Fibroblast of lung (primary cell): ENCODE data around the gene NEUROG2. TPM values are rescaled to one million over a fixed set of nuclear protein-coding genes. Genes with fewer than 3 reads are reported as not detected.

Source experiments
- DNase-seq, 2 donors: peaks; one replicate each; pipeline versions ENCODE4 v3.0.0 to v3.0.0-alpha.2; 2010; ENCODE audit warnings: low read depth in 2 of 2
- H2AFZ ChIP-seq: 2 replicates; pipeline ENCODE4 v1.5.1; 2012; ENCODE audit warnings: low read length, control low read depth, inconsistent platforms
- H3K27ac ChIP-seq: 2 replicates; pipeline ENCODE4 v1.5.1; 2011; ENCODE audit warnings: low read length, control low read depth; ENCODE audit not compliant: insufficient read depth
- H3K27me3 ChIP-seq: 2 replicates; pipeline ENCODE4 v1.5.1; 2011; ENCODE audit warnings: mild to moderate bottlenecking, low read length; ENCODE audit not compliant: control insufficient read depth, insufficient read depth
- H3K36me3 ChIP-seq: 2 replicates; pipeline ENCODE4 v1.5.1; 2011; ENCODE audit warnings: low read length; ENCODE audit not compliant: control insufficient read depth, insufficient read depth
- H3K4me1 ChIP-seq: 2 replicates; pipeline ENCODE4 v1.5.1; 2011; ENCODE audit warnings: low read length; ENCODE audit not compliant: control insufficient read depth, insufficient read depth; ENCODE audit errors: extremely low read depth
- H3K4me2 ChIP-seq: 2 replicates; pipeline ENCODE4 v1.5.1; 2011; ENCODE audit warnings: low read length, control low read depth; ENCODE audit not compliant: insufficient read depth; ENCODE audit errors: extremely low read depth
- H3K4me3 ChIP-seq, 4 experiments: fragments of 200-600 bp in 1 of 4; sonication (generic) in 1 of 4; replicated peaks in 1 of 4; 2 replicates each; pipeline ENCODE4 v1.5.1; 2011 to 2016; ENCODE audit warnings: low read length in 4 of 4, low read depth in 3 of 4, mild to moderate bottlenecking in 3 of 4, control low read depth in 2 of 4, inconsistent platforms in 1 of 4, mixed read lengths in 1 of 4; ENCODE audit not compliant: insufficient read depth in 1 of 4; ENCODE audit errors: control extremely low read depth in 1 of 4
- H3K79me2 ChIP-seq: 2 replicates; pipeline ENCODE4 v1.5.1; 2012; ENCODE audit warnings: mild to moderate bottlenecking, low read length, inconsistent platforms; ENCODE audit not compliant: control insufficient read depth, insufficient read depth
- H3K9ac ChIP-seq: 2 replicates; pipeline ENCODE4 v1.5.1; 2011; ENCODE audit warnings: mild to moderate bottlenecking, low read length, control low read depth; ENCODE audit not compliant: insufficient read depth
- H3K9me3 ChIP-seq: 2 replicates; pipeline ENCODE4 v1.5.1; 2012; ENCODE audit warnings: low read depth, low read length; ENCODE audit not compliant: control insufficient read depth, insufficient read depth
- H4K20me1 ChIP-seq: 2 replicates; pipeline ENCODE4 v1.5.1; 2011; ENCODE audit warnings: low read length; ENCODE audit not compliant: control insufficient read depth, insufficient read depth; ENCODE audit errors: extremely low read depth
- CTCF ChIP-seq, 2 donors: IDR thresholded peaks in 1 of 2; conservative IDR thresholded peaks in 1 of 2; 1 replicate in 1 of 2; 2 replicates in 1 of 2; pipeline ENCODE4 v1.5.1; 2011 to 2012; ENCODE audit warnings: low read length in 2 of 2, control low read depth in 1 of 2, inconsistent platforms in 1 of 2, low read depth in 1 of 2, mild to moderate bottlenecking in 1 of 2
- EZH2 ChIP-seq: IDR thresholded peaks from 2 replicates; pipeline ENCODE4 v1.5.1; 2012; ENCODE audit warnings: low read length, control low read depth, mild to moderate bottlenecking; ENCODE audit errors: missing control alignments
- polyA plus RNA-seq, 2 donors: library from polyadenylated mRNA; depleted of rRNA in 1 of 2; stranded (reverse) in 1 of 2; unstranded in 1 of 2; fragments of >200 nt; gene quantifications; 2 replicates each; pipeline ENCODE4 v1.2.1, GENCODE V29; 2011 to 2012; ENCODE audit warnings: missing spikeins in 1 of 2
- total RNA-seq: library from RNA; depleted of rRNA; stranded (reverse); fragments of >200 nt; gene quantifications from 2 replicates; pipeline ENCODE4 v1.2.1, GENCODE V29; 2014

Gene NEUROG2
- total and polyA plus RNA-seq, 2 donors (not counting 1 experiment from before 2014, with no cell fraction given) = not detected

- Histone ChIP-seq H3K27ac (no peak overlapping the region), H2AFZ (no peak overlapping the region), H3K4me3 (no peak overlapping the region), H3K36me3 (no peaks in the 10 kb centered on the region), H3K4me2 (no peak overlapping the region), H3K9me3 (no peaks in the 10 kb centered on the region), H4K20me1 (no peaks in the 10 kb centered on the region), H3K9ac (no peak overlapping the region), H3K79me2 (no peaks in the 10 kb centered on the region), H3K4me1 (no peaks in the 10 kb centered on the region), H3K27me3 (no peaks in the 10 kb centered on the region)
- DNase-seq = no peak
- TF ChIP-seq EZH2 (no peak), CTCF (conservative IDR thresholded peaks at IDR 0.05 in 1 of 2, IDR thresholded peaks at IDR 0.05 in 1 of 2; ENCODE audit: low read depth in 1 of 2, low read length in 2 of 2) (no peak)
Observed at GRCh38 chr4:112540695-112541094, 24.7 kb upstream of the NEUROG2 start.

- H3K36me3 ChIP-seq = no peaks in the 10 kb centered on the region
- no peak overlapping the region for H2AFZ ChIP-seq
- no peaks in the 10 kb centered on the region for H4K20me1 ChIP-seq
- no peak overlapping the region for H3K4me2 ChIP-seq
- TF ChIP-seq EZH2 (no peak), CTCF (conservative IDR thresholded peaks at IDR 0.05 in 1 of 2, IDR thresholded peaks at IDR 0.05 in 1 of 2; ENCODE audit: low read depth in 1 of 2, low read length in 2 of 2) (no peak)
- H3K9ac ChIP-seq = no peak overlapping the region
- no peak overlapping the region for H3K27ac ChIP-seq
- no peaks in the 10 kb centered on the region for H3K4me1 ChIP-seq
- H3K4me3 ChIP-seq = no peak overlapping the region
- H3K9me3 ChIP-seq = no peaks in the 10 kb centered on the region
- no peaks in the 10 kb centered on the region for H3K79me2 ChIP-seq
- no peaks in the 10 kb centered on the region for H3K27me3 ChIP-seq
- DNase-seq = no peak
Observed at GRCh38 chr4:112536123-112536522, 20.1 kb upstream of the NEUROG2 start.

GRCh38 chr4:112532267-112532666 lies 16.3 kb upstream of the NEUROG2 start:
- H3K9ac ChIP-seq = no peak overlapping the region
- no peaks in the 10 kb centered on the region for H3K9me3 ChIP-seq
- H2AFZ ChIP-seq = no peak overlapping the region
- H3K79me2 ChIP-seq = no peaks in the 10 kb centered on the region
- H3K4me2 ChIP-seq = no peak overlapping the region
- H3K27me3 ChIP-seq = no peaks in the 10 kb centered on the region
- H3K4me1 ChIP-seq = no peaks in the 10 kb centered on the region
- H4K20me1 ChIP-seq = no peaks in the 10 kb centered on the region
- H3K36me3 ChIP-seq = no peaks in the 10 kb centered on the region
- no peak overlapping the region for H3K27ac ChIP-seq
- H3K4me3 ChIP-seq = no peak overlapping the region
- TF ChIP-seq EZH2 (no peak), CTCF (conservative IDR thresholded peaks at IDR 0.05 in 1 of 2, IDR thresholded peaks at IDR 0.05 in 1 of 2; ENCODE audit: low read depth in 1 of 2, low read length in 2 of 2) (no peak)
- peak in 1 of 2 donors; percentile 57 for DNase-seq
